Bronchial epithelial cell (primary cell): ENCODE data around the gene DYRK1A. TPM values are rescaled to one million over a fixed set of nuclear protein-coding genes. Genes with fewer than 3 reads are reported as not detected.

Source experiments
- DNase-seq: peaks from one replicate; pipeline ENCODE4 v3.0.0-alpha.2; 2010; ENCODE audit warnings: low read depth
- FAIRE-seq: peaks from 2 replicates; lab custom pipeline; 2011; peaks lifted over from hg19 to GRCh38; lab: Jason Lieb, UNC
- H3K27me3 ChIP-seq: 2 replicates; pipeline ENCODE4 v1.5.1; 2011; ENCODE audit warnings: low read length; ENCODE audit not compliant: control insufficient read depth, insufficient read depth
- H3K36me3 ChIP-seq: 2 replicates; pipeline ENCODE4 v1.5.1; 2011; ENCODE audit warnings: low read length; ENCODE audit not compliant: control insufficient read depth, insufficient read depth
- H3K4me3 ChIP-seq: 2 replicates; pipeline ENCODE4 v1.5.1; 2011; ENCODE audit warnings: mild to moderate bottlenecking, low read depth, low read length, control low read depth
- total RNA-seq: library from RNA; depleted of rRNA; stranded (reverse); fragments of >200 nt; gene quantifications from 2 replicates; pipeline ENCODE4 v1.2.1, GENCODE V29; 2014
- TF ChIP-seq, protein P1 (sequence below): IDR thresholded peaks from 2 replicates; pipeline ENCODE4 v1.5.1; 2011; ENCODE audit warnings: mild to moderate bottlenecking, moderate library complexity, low read length, control low read depth, inconsistent platforms; ENCODE audit not compliant: insufficient read depth, severe bottlenecking

The DYRK1A gene
- total RNA-seq, 1 donor from 2014 or later: 51.1 TPM

DNA sequence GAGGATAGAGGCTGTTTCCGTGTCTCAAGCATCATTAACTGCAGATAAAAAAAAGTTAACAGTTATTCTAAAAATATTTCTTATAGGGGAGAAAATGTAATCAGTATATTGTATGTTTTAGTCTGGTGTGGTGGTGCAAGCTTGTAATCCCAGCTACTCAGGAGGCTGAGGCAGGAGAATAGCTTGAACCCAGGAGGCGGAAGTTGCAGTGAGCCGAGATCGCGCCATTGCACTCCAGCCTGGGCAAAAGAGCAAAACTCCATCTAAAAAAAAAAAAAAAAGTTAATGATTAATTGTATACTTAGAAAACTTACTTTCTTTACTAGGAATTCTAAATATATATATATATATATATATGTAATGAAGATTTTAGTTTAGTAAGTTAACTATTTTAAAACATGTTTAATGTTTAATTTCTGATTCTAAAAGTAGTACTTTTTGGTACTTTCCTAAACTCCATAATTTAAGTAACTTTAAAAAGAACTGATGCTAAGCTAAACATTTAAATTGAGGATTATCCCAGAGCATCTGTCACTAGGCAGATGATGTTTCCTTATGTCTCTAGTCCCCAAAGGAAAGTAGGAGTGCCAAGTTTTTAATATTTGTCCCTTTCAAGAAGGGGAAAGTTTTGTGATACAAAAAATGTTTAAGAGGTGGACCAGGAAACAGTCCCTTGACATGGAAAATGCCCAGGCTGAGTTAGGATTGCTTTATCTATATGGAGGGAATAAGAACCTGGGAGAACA is 66.3 kb downstream of the DYRK1A start:
- TF ChIP-seq, protein P1, sequence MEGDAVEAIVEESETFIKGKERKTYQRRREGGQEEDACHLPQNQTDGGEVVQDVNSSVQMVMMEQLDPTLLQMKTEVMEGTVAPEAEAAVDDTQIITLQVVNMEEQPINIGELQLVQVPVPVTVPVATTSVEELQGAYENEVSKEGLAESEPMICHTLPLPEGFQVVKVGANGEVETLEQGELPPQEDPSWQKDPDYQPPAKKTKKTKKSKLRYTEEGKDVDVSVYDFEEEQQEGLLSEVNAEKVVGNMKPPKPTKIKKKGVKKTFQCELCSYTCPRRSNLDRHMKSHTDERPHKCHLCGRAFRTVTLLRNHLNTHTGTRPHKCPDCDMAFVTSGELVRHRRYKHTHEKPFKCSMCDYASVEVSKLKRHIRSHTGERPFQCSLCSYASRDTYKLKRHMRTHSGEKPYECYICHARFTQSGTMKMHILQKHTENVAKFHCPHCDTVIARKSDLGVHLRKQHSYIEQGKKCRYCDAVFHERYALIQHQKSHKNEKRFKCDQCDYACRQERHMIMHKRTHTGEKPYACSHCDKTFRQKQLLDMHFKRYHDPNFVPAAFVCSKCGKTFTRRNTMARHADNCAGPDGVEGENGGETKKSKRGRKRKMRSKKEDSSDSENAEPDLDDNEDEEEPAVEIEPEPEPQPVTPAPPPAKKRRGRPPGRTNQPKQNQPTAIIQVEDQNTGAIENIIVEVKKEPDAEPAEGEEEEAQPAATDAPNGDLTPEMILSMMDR: no peak
- Histone ChIP-seq H3K4me3 (no peak overlapping the region), H3K27me3 (no peaks in the 10 kb centered on the region), H3K36me3 (no peaks in the 10 kb centered on the region)
- no peak for DNase-seq
- FAIRE-seq: no peak

DNA sequence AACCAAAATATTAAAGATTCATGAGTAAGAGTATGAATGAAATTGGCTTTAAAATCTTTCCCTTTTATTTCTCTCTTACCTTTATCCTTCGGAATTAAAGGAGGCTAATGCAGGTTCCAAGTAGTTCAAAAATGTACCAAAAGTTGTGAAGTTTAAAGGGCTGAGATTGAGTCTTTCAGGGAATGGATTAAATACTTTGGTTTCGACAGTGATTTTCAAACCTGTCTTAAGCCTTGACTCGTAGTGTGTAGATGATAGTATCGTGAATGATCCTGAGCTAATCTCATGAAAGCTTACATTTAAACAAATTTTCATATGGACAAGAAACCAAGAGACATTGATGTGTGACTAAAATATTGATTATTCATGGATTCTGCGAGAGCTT is 66.9 kb downstream of the DYRK1A start:
- TF ChIP-seq, protein P1: no peak
- Histone ChIP-seq H3K4me3 (no peak overlapping the region), H3K27me3 (no peaks in the 10 kb centered on the region), H3K36me3 (no peaks in the 10 kb centered on the region)
- no peak for DNase-seq
- no peak for FAIRE-seq

DNA sequence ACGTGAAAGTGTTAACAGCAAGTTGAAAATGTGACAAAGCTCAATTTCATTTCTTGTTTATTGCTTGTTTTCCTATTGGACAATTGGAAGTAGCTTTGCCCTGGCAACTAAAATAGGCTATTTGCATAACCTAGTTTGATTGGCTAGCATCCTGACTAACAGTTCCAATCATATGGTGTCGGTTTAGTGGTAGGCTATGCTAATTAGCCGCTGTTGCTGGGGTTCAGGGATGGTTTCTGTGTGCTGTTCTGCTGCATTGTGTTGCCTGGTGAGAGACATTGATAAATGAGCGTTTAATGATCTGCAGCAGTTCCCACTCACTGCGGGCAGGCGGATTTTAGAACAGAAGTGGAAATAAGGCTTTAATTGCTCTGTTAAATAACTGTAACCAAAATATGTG is 68.5 kb downstream of the DYRK1A start:
- peak; percentile 71 for DNase-seq
- no peak for FAIRE-seq
- H3K4me3 ChIP-seq: no peak overlapping the region
- TF ChIP-seq, protein P1: no peak
- no peaks in the 10 kb centered on the region for H3K27me3 ChIP-seq
- H3K36me3 ChIP-seq: no peaks in the 10 kb centered on the region

DNA sequence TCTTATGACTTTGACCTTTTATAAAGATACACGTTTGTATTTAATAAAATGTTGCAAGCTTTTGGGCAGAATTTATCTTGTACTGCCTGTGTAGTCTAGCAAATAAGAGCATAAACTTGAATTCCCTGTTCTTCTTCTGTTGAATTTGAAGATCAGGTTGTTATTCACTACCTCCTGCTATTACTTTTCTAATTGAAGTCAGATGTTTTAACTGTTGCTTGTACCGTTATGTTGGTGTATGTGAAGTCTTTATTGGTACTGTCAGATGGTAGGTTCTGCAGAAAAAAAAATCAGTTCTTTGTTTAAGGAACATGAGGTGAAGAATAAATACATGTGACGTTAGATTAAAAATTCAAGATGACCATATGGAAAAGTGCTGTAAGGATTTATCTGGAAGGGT is 69.1 kb downstream of the DYRK1A start:
- TF ChIP-seq, protein P1: no peak
- Histone ChIP-seq H3K4me3 (no peak overlapping the region), H3K27me3 (no peaks in the 10 kb centered on the region), H3K36me3 (no peaks in the 10 kb centered on the region)
- DNase-seq (no peak), FAIRE-seq (no peak)

DNA sequence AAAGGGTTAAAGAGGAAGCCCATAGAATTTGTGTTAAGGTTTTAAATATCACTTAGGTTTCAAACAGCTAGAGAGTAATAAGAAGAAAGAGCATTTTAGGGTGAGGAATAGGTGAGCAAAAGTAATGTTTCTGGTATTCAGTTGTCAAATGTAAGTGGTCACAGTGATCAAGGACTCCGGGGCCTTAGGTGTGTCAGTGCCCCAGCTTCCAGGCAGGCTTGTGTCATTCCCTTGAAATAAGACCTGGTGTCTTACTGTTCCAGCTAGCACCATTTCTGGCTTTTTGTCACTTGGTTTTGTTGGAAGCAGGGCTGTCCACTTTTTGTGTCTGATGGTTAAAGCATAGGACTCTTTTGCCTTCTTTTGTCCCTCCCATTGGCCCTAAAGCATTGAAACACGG is 69.6 kb downstream of the DYRK1A start:
- DNase-seq (no peak), FAIRE-seq (no peak)
- Histone ChIP-seq H3K36me3 (no peaks in the 10 kb centered on the region), H3K4me3 (no peak overlapping the region), H3K27me3 (no peaks in the 10 kb centered on the region)
- TF ChIP-seq, protein P1: no peak
